Thyroid gland (tissue), 4 donors: ENCODE measurements around the gene FOSL2.

Experiments used
- CTCF ChIP-seq, 6 experiments: fragments of 200-600 bp in 3 of 6; fragments of 450-650 bp in 3 of 6; sonication (generic) in 3 of 6; IDR thresholded peaks; one replicate each; pipeline ENCODE4 v1.5.1; 2016 to 2019; ENCODE audit warnings: antibody characterized with exemption in 6 of 6, mild to moderate bottlenecking in 2 of 6, inconsistent platforms in 1 of 6, moderate library complexity in 1 of 6
- POLR2A ChIP-seq, 2 donors: fragments of 450-650 bp; IDR thresholded peaks; one replicate each; pipeline ENCODE4 v1.6.1; 2017; ENCODE audit warnings: antibody characterized with exemption in 2 of 2, mild to moderate bottlenecking in 2 of 2, moderate library complexity in 1 of 2

- no peak for TF ChIP-seq CTCF (IDR thresholded peaks at IDR 0.05)
- TF ChIP-seq POLR2A (IDR thresholded peaks at IDR 0.05), result no peak
These were observed 44.5 kb upstream of the FOSL2 start for GRCh38 chr2:28348149-28348567.
